KMS-11 (cell line): ENCODE data around the gene KIF17.

Experiments used
- H2AFZ ChIP-seq: fragments of 200-600 bp; sonication (generic); 2 replicates; pipeline ENCODE4 v1.6.1; 2016; ENCODE audit warnings: antibody characterized with exemption, mixed run types, low read depth
- H3K27ac ChIP-seq: fragments of 200-600 bp; sonication (generic); 2 replicates; pipeline ENCODE4 v1.6.1; 2016; ENCODE audit warnings: mild to moderate bottlenecking, mixed run types
- H3K27me3 ChIP-seq: fragments of 200-600 bp; sonication (generic); 2 replicates; pipeline ENCODE4 v1.6.1; 2017; ENCODE audit warnings: mild to moderate bottlenecking, low read depth, mixed run types, moderate library complexity; ENCODE audit not compliant: insufficient read depth
- H3K36me3 ChIP-seq: fragments of 200-600 bp; sonication (generic); 2 replicates; pipeline ENCODE4 v1.6.1; 2017; ENCODE audit warnings: mild to moderate bottlenecking, mixed run types; ENCODE audit not compliant: insufficient read depth
- H3K4me1 ChIP-seq: fragments of 200-600 bp; sonication (generic); 2 replicates; pipeline ENCODE4 v1.6.1; 2016; ENCODE audit warnings: mild to moderate bottlenecking, low read depth, mixed run types; ENCODE audit not compliant: poor library complexity, severe bottlenecking
- H3K4me2 ChIP-seq: fragments of 200-600 bp; sonication (generic); 2 replicates; pipeline ENCODE4 v1.7.0; 2016; ENCODE audit warnings: mild to moderate bottlenecking, mixed run types
- H3K4me3 ChIP-seq: fragments of 200-600 bp; sonication (generic); IDR thresholded peaks from 2 replicates; pipeline ENCODE4 v1.6.1; 2017; ENCODE audit warnings: low read depth, low read length, mixed read lengths; ENCODE audit not compliant: insufficient read depth
- H3K79me2 ChIP-seq: fragments of 200-600 bp; sonication (generic); 2 replicates; pipeline ENCODE4 v1.6.1; 2016; ENCODE audit warnings: low read depth, mixed run types; ENCODE audit not compliant: insufficient read depth
- H3K9ac ChIP-seq: fragments of 200-600 bp; sonication (generic); 2 replicates; pipeline ENCODE4 v1.6.1; 2016; ENCODE audit warnings: mild to moderate bottlenecking, mixed run types
- H4K20me1 ChIP-seq: fragments of 200-600 bp; sonication (generic); 2 replicates; pipeline ENCODE4 v1.6.1; 2016; ENCODE audit warnings: mild to moderate bottlenecking, mixed run types; ENCODE audit not compliant: insufficient read depth
- CTCF ChIP-seq: fragments of 200-600 bp; sonication (generic); conservative IDR thresholded peaks from 2 replicates; pipeline ENCODE4 v1.6.1; 2017; ENCODE audit warnings: low read depth, mild to moderate bottlenecking, antibody characterized with exemption, low read length, moderate library complexity, mixed read lengths

Gene KIF17

DNA sequence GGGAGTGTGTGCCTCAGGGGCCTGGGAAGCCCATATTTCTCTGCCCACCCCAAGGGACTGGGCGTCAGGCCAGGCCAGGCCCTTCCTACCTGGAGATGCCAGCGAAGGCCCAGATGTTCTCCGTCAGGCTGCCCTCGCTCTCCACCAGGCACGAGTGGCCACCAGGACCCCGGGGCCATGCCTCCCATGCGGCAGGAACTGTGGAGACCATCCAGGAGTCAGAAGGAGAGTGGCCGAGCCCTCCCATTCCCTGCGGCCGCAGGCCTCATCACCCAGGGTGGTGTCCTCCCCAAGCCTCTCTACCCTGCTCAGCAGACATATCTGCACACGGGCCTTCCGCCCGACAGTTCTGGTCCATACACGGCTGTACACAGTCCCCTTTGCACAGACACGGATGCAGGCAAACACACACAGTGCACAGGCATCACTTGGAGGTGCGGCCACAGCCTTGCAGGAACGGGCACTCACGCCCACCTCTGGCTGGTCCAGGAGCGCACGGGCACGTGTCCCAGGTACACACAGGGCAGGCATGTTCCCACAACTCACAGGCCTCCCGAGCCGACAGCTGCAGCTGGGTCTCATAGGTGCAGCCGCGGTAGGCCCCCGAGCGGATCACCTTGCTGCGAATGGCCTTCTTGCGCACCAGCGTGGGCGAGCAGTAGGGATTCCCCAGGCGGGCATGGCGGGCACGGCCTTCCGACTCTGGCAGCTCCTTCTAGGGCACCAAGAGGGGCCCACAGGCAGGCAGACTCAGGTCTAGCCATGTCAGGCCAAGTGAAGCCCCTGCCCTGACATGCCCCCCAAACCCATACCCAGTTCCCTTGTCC, 5.9 kb upstream of the KIF17 start:
- H3K79me2 ChIP-seq, result no peaks in the 10 kb centered on the region
- no peak overlapping the region for H3K27ac ChIP-seq
- no peak overlapping the region for H2AFZ ChIP-seq
- no peak overlapping the region for H3K9ac ChIP-seq
- no peak overlapping the region for H3K4me2 ChIP-seq
- H4K20me1 ChIP-seq, result no peaks in the 10 kb centered on the region
- TF ChIP-seq CTCF, result no peak
- H3K4me1 ChIP-seq, result no peaks in the 10 kb centered on the region
- H3K27me3 ChIP-seq, result peaks cover 48% of the 10 kb centered on the region
- no peaks in the 10 kb centered on the region for H3K36me3 ChIP-seq
- no peak overlapping the region for H3K4me3 ChIP-seq

DNA sequence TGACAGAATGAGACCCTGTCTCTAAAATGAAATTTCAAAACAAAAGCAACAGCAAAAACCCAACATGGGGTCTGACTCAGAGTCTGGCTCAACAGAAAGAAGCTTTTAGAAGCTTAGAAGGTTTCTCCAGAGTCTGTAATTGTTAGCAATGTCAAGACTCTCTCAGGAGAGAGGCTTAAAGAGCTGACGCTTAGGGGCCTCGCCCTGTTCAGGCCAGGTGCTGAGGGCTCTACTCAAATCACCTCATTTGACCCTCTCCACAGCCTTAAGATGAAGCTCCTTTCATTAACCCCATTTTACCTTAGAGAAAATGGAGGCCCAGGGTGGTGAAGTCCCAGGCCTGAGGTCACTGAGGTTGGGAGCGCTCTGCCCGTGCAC, 5.3 kb upstream of the KIF17 start:
- Histone ChIP-seq H2AFZ (no peak overlapping the region), H3K79me2 (no peaks in the 10 kb centered on the region), H3K9ac (no peak overlapping the region), H4K20me1 (no peaks in the 10 kb centered on the region), H3K27ac (no peak overlapping the region), H3K4me1 (no peaks in the 10 kb centered on the region), H3K27me3 (peaks cover 48% of the 10 kb centered on the region), H3K4me3 (no peak overlapping the region), H3K36me3 (no peaks in the 10 kb centered on the region), H3K4me2 (no peak overlapping the region)
- no peak for TF ChIP-seq CTCF

- H3K4me3 ChIP-seq, result no peak overlapping the region
- H2AFZ ChIP-seq, result no peak overlapping the region
- H3K27ac ChIP-seq, result no peak overlapping the region
- no peak overlapping the region for H3K9ac ChIP-seq
- no peak for TF ChIP-seq CTCF
- no peak overlapping the region for H3K4me2 ChIP-seq
- peaks cover 43% of the 10 kb centered on the region for H3K27me3 ChIP-seq
- no peaks in the 10 kb centered on the region for H3K36me3 ChIP-seq
- no peaks in the 10 kb centered on the region for H3K4me1 ChIP-seq
- H3K79me2 ChIP-seq, result no peaks in the 10 kb centered on the region
- H4K20me1 ChIP-seq, result no peaks in the 10 kb centered on the region
Observed at GRCh38 chr1:20721117-20722061, 3.6 kb upstream of the KIF17 start.

GRCh38 chr1:20720631-20721091, 2.9 kb upstream of the KIF17 start:
- H3K27me3 ChIP-seq, result peaks cover 42% of the 10 kb centered on the region
- H3K79me2 ChIP-seq, result no peaks in the 10 kb centered on the region
- H3K4me3 ChIP-seq, result no peak overlapping the region
- H4K20me1 ChIP-seq, result no peaks in the 10 kb centered on the region
- H3K4me1 ChIP-seq, result no peaks in the 10 kb centered on the region
- TF ChIP-seq CTCF, result no peak
- H3K4me2 ChIP-seq, result no peak overlapping the region
- no peak overlapping the region for H2AFZ ChIP-seq
- H3K9ac ChIP-seq, result no peak overlapping the region
- no peaks in the 10 kb centered on the region for H3K36me3 ChIP-seq
- H3K27ac ChIP-seq, result no peak overlapping the region
